Right atrium auricular region (tissue), 2 donors: Measurements from ENCODE around the gene PLEKHA3. TPM values are rescaled to one million over a fixed set of nuclear protein-coding genes. Genes with fewer than 3 reads are reported as not detected.
"Not testable (repeated sequence)": the region's sequence is repeated elsewhere in the genome, so short reads cannot be mapped to it uniquely, and the experiment has no call there.

Source experiments
- DNase-seq: peaks from one replicate; pipeline ENCODE4 v3.0.0-alpha.2; 2019; ENCODE audit warnings: low spot score
- H3K27ac ChIP-seq, 2 donors: fragments of 200-600 bp; sonication (generic); 1 replicate in 1 of 2; 2 replicates in 1 of 2; pipeline ENCODE4 v1.5.1; 2016 to 2019
- H3K27me3 ChIP-seq, 2 donors: fragments of 200-600 bp; sonication (generic); one replicate each; pipeline versions ENCODE4 v1.5.1 to v1.6.0; 2017 to 2019
- H3K36me3 ChIP-seq: fragments of 200-600 bp; sonication (generic); one replicate; pipeline ENCODE4 v1.5.1; 2016
- H3K4me1 ChIP-seq, 2 donors: fragments of 200-600 bp; sonication (generic); one replicate each; pipeline versions ENCODE4 v1.5.1 to v1.6.0; 2017 to 2019
- H3K4me3 ChIP-seq, 2 donors: fragments of 200-600 bp; sonication (generic); 1 replicate in 1 of 2; 2 replicates in 1 of 2; pipeline ENCODE4 v1.5.1; 2017 to 2019; ENCODE audit warnings: mild to moderate bottlenecking in 1 of 2, moderate library complexity in 1 of 2
- H3K9me3 ChIP-seq, 2 donors: fragments of 200-600 bp; sonication (generic); one replicate each; pipeline ENCODE4 v1.5.1; 2019
- total RNA-seq, 2 donors: library from RNA; depleted of rRNA; stranded (reverse); fragments of >200 nt; gene quantifications; one replicate each; pipeline ENCODE4 v1.1.0, GENCODE V29; 2016
- TF ChIP-seq, protein P1 (sequence below), 2 donors: fragments of 200-600 bp; sonication (generic); IDR thresholded peaks; one replicate each; pipeline ENCODE4 v1.5.1; 2019; ENCODE audit warnings: antibody characterized with exemption in 2 of 2

PLEKHA3 gene
- total RNA-seq, 2 donors from 2014 or later = 11.1 to 12.1 TPM

DNA sequence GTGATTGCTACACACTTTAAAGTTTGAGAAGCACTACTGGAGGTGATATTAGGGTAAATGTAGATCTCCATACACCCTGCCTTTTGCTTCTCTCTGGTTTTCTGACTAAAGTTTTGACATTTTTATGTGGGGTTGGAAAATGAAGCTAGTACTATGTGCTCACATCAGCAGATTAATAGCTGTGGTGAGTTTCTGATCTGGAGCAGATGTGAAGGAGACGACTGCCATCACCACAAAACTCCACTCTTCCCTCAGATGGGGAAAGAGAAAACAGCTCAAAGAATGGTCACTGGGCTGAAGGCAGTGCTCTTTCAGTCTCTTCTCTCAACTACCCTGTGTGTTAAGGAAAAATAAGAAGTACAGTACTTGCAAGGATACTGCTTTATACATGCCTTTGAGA lies 37.2 kb downstream of the PLEKHA3 start:
- Histone ChIP-seq H3K27me3 (no peaks in the 10 kb centered on the region), H3K9me3 (no peaks in the 10 kb centered on the region), H3K36me3 (peaks cover 1% of the 10 kb centered on the region), H3K27ac (no peak overlapping the region), H3K4me1 (no peaks in the 10 kb centered on the region), H3K4me3 (no peak overlapping the region)
- TF ChIP-seq, protein P1, sequence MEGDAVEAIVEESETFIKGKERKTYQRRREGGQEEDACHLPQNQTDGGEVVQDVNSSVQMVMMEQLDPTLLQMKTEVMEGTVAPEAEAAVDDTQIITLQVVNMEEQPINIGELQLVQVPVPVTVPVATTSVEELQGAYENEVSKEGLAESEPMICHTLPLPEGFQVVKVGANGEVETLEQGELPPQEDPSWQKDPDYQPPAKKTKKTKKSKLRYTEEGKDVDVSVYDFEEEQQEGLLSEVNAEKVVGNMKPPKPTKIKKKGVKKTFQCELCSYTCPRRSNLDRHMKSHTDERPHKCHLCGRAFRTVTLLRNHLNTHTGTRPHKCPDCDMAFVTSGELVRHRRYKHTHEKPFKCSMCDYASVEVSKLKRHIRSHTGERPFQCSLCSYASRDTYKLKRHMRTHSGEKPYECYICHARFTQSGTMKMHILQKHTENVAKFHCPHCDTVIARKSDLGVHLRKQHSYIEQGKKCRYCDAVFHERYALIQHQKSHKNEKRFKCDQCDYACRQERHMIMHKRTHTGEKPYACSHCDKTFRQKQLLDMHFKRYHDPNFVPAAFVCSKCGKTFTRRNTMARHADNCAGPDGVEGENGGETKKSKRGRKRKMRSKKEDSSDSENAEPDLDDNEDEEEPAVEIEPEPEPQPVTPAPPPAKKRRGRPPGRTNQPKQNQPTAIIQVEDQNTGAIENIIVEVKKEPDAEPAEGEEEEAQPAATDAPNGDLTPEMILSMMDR (IDR thresholded peaks at IDR 0.05) = no peak
- no peak for DNase-seq

DNA sequence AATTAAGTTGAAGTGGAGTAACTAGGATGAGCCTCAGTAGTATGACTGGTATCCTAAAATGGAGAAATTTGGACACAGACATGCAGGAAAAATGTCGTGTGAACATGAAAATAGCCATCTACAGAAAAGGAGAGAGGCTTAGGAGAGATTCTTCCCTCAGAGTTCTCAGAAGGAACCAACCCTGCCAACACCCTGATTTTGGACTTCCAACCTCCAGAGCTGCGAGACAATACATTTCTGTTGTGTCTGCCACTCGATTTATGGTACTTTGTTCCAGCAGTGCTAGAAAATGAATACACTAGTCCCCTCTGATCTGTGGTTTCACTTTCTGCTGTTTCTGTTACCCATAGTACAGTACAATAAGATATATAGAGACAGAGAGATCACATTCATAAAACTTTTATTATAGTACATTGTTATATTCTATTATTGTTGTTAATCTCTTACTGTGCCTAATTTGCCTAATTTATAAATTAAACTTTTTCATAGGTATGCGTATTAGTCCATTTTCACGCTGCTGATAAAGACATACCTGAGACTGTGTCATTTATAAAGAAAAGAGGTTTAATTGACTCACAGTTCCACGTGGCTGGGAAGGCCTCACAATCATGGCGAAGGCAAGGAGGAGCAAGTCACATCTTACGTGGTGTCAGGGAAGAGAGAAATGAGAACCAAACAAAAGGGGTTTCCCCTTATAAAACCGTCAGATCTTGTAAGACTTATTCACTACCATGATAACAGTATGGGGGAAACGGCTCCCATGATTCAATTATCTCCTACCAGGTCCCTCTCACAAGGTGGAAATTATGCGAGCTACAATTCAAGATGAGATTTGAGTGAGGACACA lies 41.3 kb downstream of the PLEKHA3 start:
- H3K4me3 ChIP-seq = no peak overlapping the region
- peaks cover 0 to 8% of the 10 kb centered on the region in 2 donors for H3K4me1 ChIP-seq
- TF ChIP-seq, protein P1 (IDR thresholded peaks at IDR 0.05) = no peak
- no peaks in the 10 kb centered on the region for H3K27me3 ChIP-seq
- peaks cover 9% of the 10 kb centered on the region for H3K36me3 ChIP-seq
- no peaks in the 10 kb centered on the region for H3K9me3 ChIP-seq
- no peak overlapping the region for H3K27ac ChIP-seq
- DNase-seq = no peak

DNA sequence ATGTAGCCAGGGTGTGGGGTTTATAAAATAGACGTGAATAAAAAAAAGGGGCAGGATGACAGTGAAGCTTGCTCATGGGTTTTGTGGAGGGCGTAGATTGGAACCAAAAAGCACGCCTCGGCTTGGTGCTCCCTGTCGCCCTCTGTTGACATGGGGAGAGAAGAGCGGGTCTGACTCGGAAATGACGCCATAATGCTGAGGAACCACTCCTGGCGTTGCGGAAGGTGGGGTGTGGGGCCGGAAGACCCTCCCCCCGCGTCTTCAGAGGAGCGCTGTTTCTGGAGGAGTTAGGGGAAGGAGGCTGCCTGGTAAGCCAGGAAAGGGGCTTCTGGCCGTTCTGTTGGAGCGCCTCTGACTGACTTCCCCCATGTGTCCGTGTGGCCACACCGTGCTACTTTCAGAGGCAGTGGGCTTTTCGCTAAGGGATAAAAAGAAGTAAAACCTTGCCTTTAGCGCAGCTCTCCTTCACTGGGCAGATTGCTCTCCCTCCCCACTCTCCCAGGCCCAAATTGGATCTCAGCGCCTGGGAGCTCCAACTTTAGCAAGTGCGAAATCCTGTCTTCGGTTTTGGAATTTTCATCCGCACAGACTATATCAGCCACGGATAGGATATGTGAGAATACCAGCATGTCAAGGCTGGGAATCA lies 42.8 kb downstream of the PLEKHA3 start:
- Histone ChIP-seq H3K4me1 (peaks cover 0 to 8% of the 10 kb centered on the region in 2 donors), H3K27ac (peak overlapping the region; percentile 69 to 78), H3K36me3 (peaks cover 25% of the 10 kb centered on the region), H3K27me3 (no peaks in the 10 kb centered on the region), H3K9me3 (no peaks in the 10 kb centered on the region), H3K4me3 (peak overlapping the region; percentile 43 to 62)
- TF ChIP-seq, protein P1 (IDR thresholded peaks at IDR 0.05) = peak; percentile 51 to 84
- peak; percentile 88 for DNase-seq

DNA sequence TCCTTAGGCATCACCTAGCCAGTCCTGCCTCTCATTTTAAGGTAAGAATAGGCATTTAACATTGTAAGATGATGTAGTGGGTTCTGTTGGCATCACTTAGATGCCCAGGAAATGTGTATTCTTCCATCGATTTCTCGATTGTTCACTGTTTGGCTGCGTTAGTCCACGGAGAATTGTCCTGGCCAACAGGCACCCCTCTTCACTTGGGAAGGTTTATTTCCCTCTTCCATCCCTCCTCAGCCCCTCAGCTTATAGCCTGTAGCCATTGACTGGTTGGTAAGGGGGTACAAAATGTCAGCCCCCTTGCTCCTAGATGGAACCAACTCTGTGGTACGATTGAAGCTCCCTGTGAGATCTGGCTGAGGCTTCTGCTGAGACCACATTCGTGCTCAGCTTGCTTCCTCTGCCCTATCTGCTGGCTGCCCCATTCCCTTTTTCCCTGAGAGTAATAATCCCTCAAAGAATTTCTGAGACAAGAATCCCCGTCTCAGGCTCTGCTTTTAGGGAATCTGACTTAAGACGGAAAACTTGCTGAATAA lies 43.4 kb downstream of the PLEKHA3 start:
- peaks cover 0 to 8% of the 10 kb centered on the region in 2 donors for H3K4me1 ChIP-seq
- H3K27ac ChIP-seq = peak overlapping the region; percentile 69 to 78
- H3K27me3 ChIP-seq = no peaks in the 10 kb centered on the region
- DNase-seq = no peak
- peak overlapping the region; percentile 43 to 62 for H3K4me3 ChIP-seq
- TF ChIP-seq, protein P1 (IDR thresholded peaks at IDR 0.05) = no peak
- H3K9me3 ChIP-seq = no peaks in the 10 kb centered on the region
- H3K36me3 ChIP-seq = peaks cover 30% of the 10 kb centered on the region

GRCh38 chr2:178525010-178525409 lies 44.8 kb downstream of the PLEKHA3 start:
- peaks cover 42% of the 10 kb centered on the region for H3K36me3 ChIP-seq
- DNase-seq, H3K4me3 ChIP-seq, H3K27ac ChIP-seq, H3K27me3 ChIP-seq, H3K9me3 ChIP-seq, H3K4me1 ChIP-seq: not testable (repeated sequence)

- H3K4me1 ChIP-seq, H3K9me3 ChIP-seq, H3K27ac ChIP-seq, H3K4me3 ChIP-seq, H3K27me3 ChIP-seq, DNase-seq: not testable (repeated sequence)
- peaks cover 47% of the 10 kb centered on the region for H3K36me3 ChIP-seq
Measured at GRCh38 chr2:178525460-178525859, 45.2 kb downstream of the PLEKHA3 start.
